Duodenal mucosa (tissue), 2 donors: Measurements from ENCODE around the gene ANO1.
"Not testable (repeated sequence)": the region's sequence is repeated elsewhere in the genome, so short reads cannot be mapped to it uniquely, and the experiment has no call there.

Experiments
- H3K27ac ChIP-seq: one replicate; pipeline ENCODE4 v1.7.0; 2013; ENCODE audit warnings: low read depth, low read length
- H3K27me3 ChIP-seq, 2 donors: one replicate each; pipeline ENCODE4 v1.7.0; 2013; ENCODE audit warnings: low read length in 2 of 2, control low read depth in 1 of 2; ENCODE audit not compliant: insufficient read depth in 2 of 2, control insufficient read depth in 1 of 2
- H3K36me3 ChIP-seq, 2 donors: one replicate each; pipeline ENCODE4 v1.7.0; 2013; ENCODE audit warnings: low read length in 2 of 2, control low read depth in 1 of 2; ENCODE audit not compliant: insufficient read depth in 2 of 2, control insufficient read depth in 1 of 2
- H3K4me1 ChIP-seq, 2 donors: one replicate each; pipeline ENCODE4 v1.7.0; 2013; ENCODE audit warnings: low read length in 2 of 2, control low read depth in 1 of 2; ENCODE audit not compliant: insufficient read depth in 2 of 2, control insufficient read depth in 1 of 2
- H3K4me3 ChIP-seq, 2 donors: one replicate each; pipeline ENCODE4 v1.7.0; 2013; ENCODE audit warnings: low read length in 2 of 2, low read depth in 1 of 2
- H3K9ac ChIP-seq, 2 donors: one replicate each; pipeline ENCODE4 v1.7.0; 2013; ENCODE audit warnings: low read length in 2 of 2, low read depth in 1 of 2
- H3K9me3 ChIP-seq, 2 donors: one replicate each; pipeline ENCODE4 v1.7.0; 2013; ENCODE audit warnings: low read length in 2 of 2, control low read depth in 1 of 2; ENCODE audit not compliant: control insufficient read depth in 1 of 2

ANO1 gene

GRCh38 chr11:70193411-70194292, 115.5 kb downstream of the ANO1 start:
- no peak overlapping the region for H3K27ac ChIP-seq
- peaks cover 0 to 8% of the 10 kb centered on the region in 2 donors for H3K27me3 ChIP-seq
- H3K4me3 ChIP-seq = no peak overlapping the region
- no peaks in the 10 kb centered on the region for H3K4me1 ChIP-seq
- H3K9me3 ChIP-seq = no peaks in the 10 kb centered on the region
- no peak overlapping the region for H3K9ac ChIP-seq
- H3K36me3 ChIP-seq = no peaks in the 10 kb centered on the region

GRCh38 chr11:70194792-70195791, 117.0 kb downstream of the ANO1 start:
- H3K4me3 ChIP-seq = no peak overlapping the region
- no peaks in the 10 kb centered on the region for H3K36me3 ChIP-seq
- H3K9ac ChIP-seq = no peak overlapping the region

GRCh38 chr11:70200212-70200844, 122.2 kb downstream of the ANO1 start:
- Histone ChIP-seq H3K27me3 (no peaks in the 10 kb centered on the region), H3K27ac (no peak overlapping the region), H3K9me3 (no peaks in the 10 kb centered on the region), H3K4me3 (no peak overlapping the region), H3K9ac (no peak overlapping the region), H3K36me3 (peaks cover 3 to 4% of the 10 kb centered on the region in 2 donors), H3K4me1 (peaks cover 18 to 19% of the 10 kb centered on the region in 2 donors)

More at GRCh38 chr11:70194792-70195791, 117.0 kb downstream of the ANO1 start:
- H3K27me3 ChIP-seq = peaks cover 0 to 8% of the 10 kb centered on the region in 2 donors
- no peaks in the 10 kb centered on the region for H3K9me3 ChIP-seq
- no peak overlapping the region for H3K27ac ChIP-seq
- H3K4me1 ChIP-seq = no peaks in the 10 kb centered on the region

- H3K9ac ChIP-seq, H3K27ac ChIP-seq, H3K27me3 ChIP-seq, H3K9me3 ChIP-seq, H3K4me3 ChIP-seq: not testable (repeated sequence)
- Histone ChIP-seq H3K4me1 (peaks cover 23 to 24% of the 10 kb centered on the region in 2 donors), H3K36me3 (peaks cover 8 to 11% of the 10 kb centered on the region in 2 donors)
Observed at GRCh38 chr11:70201047-70201446, 122.9 kb downstream of the ANO1 start.

- no peaks in the 10 kb centered on the region for H3K9me3 ChIP-seq
- peak overlapping the region in 1 of 2 donors; percentile 97 for H3K9ac ChIP-seq
Observed at GRCh38 chr11:70201882-70202861, 124.1 kb downstream of the ANO1 start.

GRCh38 chr11:70202920-70203750, 125.0 kb downstream of the ANO1 start, which contains the start of gene FADD:
Gene FADD (plus strand): TSS chr11:70203296. CDS start chr11:70203460, 164 bp downstream.
- peaks cover 27 to 41% of the 10 kb centered on the region in 2 donors for H3K4me1 ChIP-seq
- no peaks in the 10 kb centered on the region for H3K27me3 ChIP-seq
- peaks cover 25 to 31% of the 10 kb centered on the region in 2 donors for H3K36me3 ChIP-seq
- H3K4me3 ChIP-seq = peak within 1 kb of the TSS; percentile 96 to 98
- H3K9ac ChIP-seq = peak within 1 kb of the TSS; percentile 97
- H3K27ac ChIP-seq = peak within 1 kb of the TSS; percentile 95
- H3K9me3 ChIP-seq = no peaks in the 10 kb centered on the region

More at GRCh38 chr11:70201882-70202861, 124.1 kb downstream of the ANO1 start:
- H3K27me3 ChIP-seq = no peaks in the 10 kb centered on the region
- no peak overlapping the region for H3K27ac ChIP-seq
- H3K36me3 ChIP-seq = peaks cover 19 to 23% of the 10 kb centered on the region in 2 donors
- peak overlapping the region; percentile 96 to 98 for H3K4me3 ChIP-seq
- H3K4me1 ChIP-seq = peaks cover 24 to 34% of the 10 kb centered on the region in 2 donors

GRCh38 chr11:70203751-70204465, 125.8 kb downstream of the ANO1 start:
- H3K4me1 ChIP-seq = peaks cover 27 to 41% of the 10 kb centered on the region in 2 donors
- peak overlapping the region; percentile 97 for H3K9ac ChIP-seq
- H3K36me3 ChIP-seq = peaks cover 32 to 39% of the 10 kb centered on the region in 2 donors

GRCh38 chr11:70204466-70204799, 126.3 kb downstream of the ANO1 start:
- Histone ChIP-seq H3K9me3 (no peaks in the 10 kb centered on the region), H3K36me3 (peaks cover 37 to 44% of the 10 kb centered on the region in 2 donors), H3K27ac (peak overlapping the region; percentile 87), H3K4me1 (peaks cover 27 to 41% of the 10 kb centered on the region in 2 donors), H3K27me3 (no peaks in the 10 kb centered on the region), H3K9ac (peak overlapping the region; percentile 97), H3K4me3 (peak overlapping the region; percentile 96 to 98)

More at GRCh38 chr11:70203751-70204465, 125.8 kb downstream of the ANO1 start:
- peak overlapping the region; percentile 95 for H3K27ac ChIP-seq
- H3K9me3 ChIP-seq = no peaks in the 10 kb centered on the region
- peak overlapping the region; percentile 96 to 98 for H3K4me3 ChIP-seq
- no peaks in the 10 kb centered on the region for H3K27me3 ChIP-seq
